Hepatocyte (in vitro differentiated cells): Measurements from ENCODE around the gene ONECUT3.

Experiments
- EZH2 ChIP-seq: fragments of 200-600 bp; sonication (generic); IDR thresholded peaks from 2 replicates; pipeline ENCODE4 v1.6.1; 2016; ENCODE audit warnings: antibody characterized with exemption, mild to moderate bottlenecking, borderline replicate concordance
- EZH2phosphoT487 ChIP-seq: fragments of 200-600 bp; sonication (generic); IDR thresholded peaks from one replicate; pipeline ENCODE4 v1.6.1; 2018; ENCODE audit warnings: antibody characterized with exemption, mild to moderate bottlenecking, low read depth, moderate library complexity; ENCODE audit not compliant: unreplicated experiment, severe bottlenecking
- TF ChIP-seq, protein P1 (sequence below): fragments of 200-600 bp; sonication (generic); IDR thresholded peaks from 2 replicates; pipeline ENCODE4 v1.5.1; 2016; ENCODE audit warnings: antibody characterized with exemption, mild to moderate bottlenecking; ENCODE audit not compliant: poor library complexity

- TF ChIP-seq, protein P1, sequence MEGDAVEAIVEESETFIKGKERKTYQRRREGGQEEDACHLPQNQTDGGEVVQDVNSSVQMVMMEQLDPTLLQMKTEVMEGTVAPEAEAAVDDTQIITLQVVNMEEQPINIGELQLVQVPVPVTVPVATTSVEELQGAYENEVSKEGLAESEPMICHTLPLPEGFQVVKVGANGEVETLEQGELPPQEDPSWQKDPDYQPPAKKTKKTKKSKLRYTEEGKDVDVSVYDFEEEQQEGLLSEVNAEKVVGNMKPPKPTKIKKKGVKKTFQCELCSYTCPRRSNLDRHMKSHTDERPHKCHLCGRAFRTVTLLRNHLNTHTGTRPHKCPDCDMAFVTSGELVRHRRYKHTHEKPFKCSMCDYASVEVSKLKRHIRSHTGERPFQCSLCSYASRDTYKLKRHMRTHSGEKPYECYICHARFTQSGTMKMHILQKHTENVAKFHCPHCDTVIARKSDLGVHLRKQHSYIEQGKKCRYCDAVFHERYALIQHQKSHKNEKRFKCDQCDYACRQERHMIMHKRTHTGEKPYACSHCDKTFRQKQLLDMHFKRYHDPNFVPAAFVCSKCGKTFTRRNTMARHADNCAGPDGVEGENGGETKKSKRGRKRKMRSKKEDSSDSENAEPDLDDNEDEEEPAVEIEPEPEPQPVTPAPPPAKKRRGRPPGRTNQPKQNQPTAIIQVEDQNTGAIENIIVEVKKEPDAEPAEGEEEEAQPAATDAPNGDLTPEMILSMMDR = no peak
- TF ChIP-seq EZH2phosphoT487 = no peak
- no peak for TF ChIP-seq EZH2
Measured at GRCh38 chr19:1736280-1736679, 17.0 kb upstream of the ONECUT3 start.
